MG63 (cell line): ENCODE measurements around the gene PHAX. TPM values are rescaled to one million over a fixed set of nuclear protein-coding genes. Genes with fewer than 3 reads are reported as not detected.
A peak's percentile ranks its signal among the peaks of the same experiment; 100 is the strongest.
"Not testable (repeated sequence)": the region's sequence is repeated elsewhere in the genome, so short reads cannot be mapped to it uniquely, and the experiment has no call there.

Experiments
- DNase-seq: peaks from one replicate; pipeline ENCODE4 v3.0.0-alpha.2; 2020
- H3K27me3 ChIP-seq: fragments of 250-450 bp; sonication (Bioruptor Pico); 2 replicates; pipeline ENCODE4 v1.5.1; 2020; ENCODE audit warnings: mild to moderate bottlenecking, moderate library complexity
- H3K36me3 ChIP-seq: fragments of 250-450 bp; sonication (Bioruptor Pico); 2 replicates; pipeline ENCODE4 v1.5.1; 2020; ENCODE audit warnings: mild to moderate bottlenecking, moderate library complexity
- H3K4me3 ChIP-seq: fragments of 250-450 bp; sonication (Bioruptor Pico); 2 replicates; pipeline ENCODE4 v1.5.1; 2020; ENCODE audit warnings: mild to moderate bottlenecking, moderate library complexity
- H3K9me3 ChIP-seq: fragments of 250-450 bp; sonication (Bioruptor Pico); 2 replicates; pipeline ENCODE4 v1.5.1; 2020; ENCODE audit warnings: mild to moderate bottlenecking, moderate library complexity
- total RNA-seq: library from RNA; depleted of rRNA; stranded (reverse); fragments of >200 nt; shearing (Covaris generic); gene quantifications from 2 replicates; pipeline ENCODE4 v1.2.3, GENCODE V29; 2014; ENCODE audit warnings: low replicate concordance

The PHAX gene
- total RNA-seq, 1 experiment from 2014 or later = 65.1 TPM

GRCh38 chr5:126636956-126637355 is 36.2 kb downstream of the PHAX start:
- Histone ChIP-seq H3K9me3 (no peaks in the 10 kb centered on the region; the same call in 1 of the 2 replicates), H3K36me3 (no peaks in the 10 kb centered on the region), H3K27me3 (peaks cover 4% of the 10 kb centered on the region; the same call in 1 of the 2 replicates), H3K4me3 (no peak overlapping the region)
- DNase-seq = no peak

GRCh38 chr5:126640866-126641265 is 40.1 kb downstream of the PHAX start:
- Histone ChIP-seq H3K9me3 (peaks cover 17% of the 10 kb centered on the region), H3K36me3 (no peaks in the 10 kb centered on the region), H3K4me3 (no peak overlapping the region), H3K27me3 (peaks cover 4% of the 10 kb centered on the region; the same call in 1 of the 2 replicates)
- DNase-seq = no peak

GRCh38 chr5:126641387-126641786 is 40.6 kb downstream of the PHAX start:
- Histone ChIP-seq H3K4me3 (no peak overlapping the region), H3K36me3 (no peaks in the 10 kb centered on the region), H3K27me3 (peaks cover 3% of the 10 kb centered on the region; the same call in 1 of the 2 replicates), H3K9me3 (peaks cover 19% of the 10 kb centered on the region)
- DNase-seq = no peak

- H3K4me3 ChIP-seq = no peak overlapping the region
- H3K9me3 ChIP-seq = peaks cover 20% of the 10 kb centered on the region
- no peak for DNase-seq
- H3K27me3 ChIP-seq = no peaks in the 10 kb centered on the region
- no peaks in the 10 kb centered on the region for H3K36me3 ChIP-seq
Observed at GRCh38 chr5:126645132-126645531, 44.4 kb downstream of the PHAX start.

GRCh38 chr5:126647071-126647470 is 46.3 kb downstream of the PHAX start:
- H3K4me3 ChIP-seq = no peak overlapping the region
- H3K27me3 ChIP-seq = no peaks in the 10 kb centered on the region
- peaks cover 20% of the 10 kb centered on the region for H3K9me3 ChIP-seq
- no peak for DNase-seq
- H3K36me3 ChIP-seq = no peaks in the 10 kb centered on the region

GRCh38 chr5:126648471-126648870 is 47.7 kb downstream of the PHAX start:
- H3K27me3 ChIP-seq = no peaks in the 10 kb centered on the region
- H3K4me3 ChIP-seq = no peak overlapping the region
- DNase-seq = no peak
- peaks cover 20% of the 10 kb centered on the region for H3K9me3 ChIP-seq
- no peaks in the 10 kb centered on the region for H3K36me3 ChIP-seq

- peaks cover 19% of the 10 kb centered on the region for H3K9me3 ChIP-seq
- DNase-seq, H3K36me3 ChIP-seq, H3K27me3 ChIP-seq, H3K4me3 ChIP-seq: not testable (repeated sequence)
Observed at GRCh38 chr5:126649057-126649456, 48.3 kb downstream of the PHAX start.

GRCh38 chr5:126649709-126650108 is 49.0 kb downstream of the PHAX start:
- DNase-seq, H3K36me3 ChIP-seq, H3K27me3 ChIP-seq, H3K4me3 ChIP-seq: not testable (repeated sequence)
- peaks cover 14% of the 10 kb centered on the region for H3K9me3 ChIP-seq

GRCh38 chr5:126650463-126650862 is 49.7 kb downstream of the PHAX start:
- DNase-seq = no peak
- peaks cover 7% of the 10 kb centered on the region for H3K9me3 ChIP-seq

GRCh38 chr5:126651013-126651577 is 50.3 kb downstream of the PHAX start:
- no peaks in the 10 kb centered on the region for H3K36me3 ChIP-seq
- no peak for DNase-seq

More at GRCh38 chr5:126650463-126650862, 49.7 kb downstream of the PHAX start:
- no peak overlapping the region for H3K4me3 ChIP-seq
- no peaks in the 10 kb centered on the region for H3K36me3 ChIP-seq
- no peaks in the 10 kb centered on the region for H3K27me3 ChIP-seq

GRCh38 chr5:126656401-126657007 is 55.8 kb downstream of the PHAX start:
- Histone ChIP-seq H3K9me3 (no peaks in the 10 kb centered on the region), H3K36me3 (no peaks in the 10 kb centered on the region), H3K27me3 (no peaks in the 10 kb centered on the region), H3K4me3 (no peak overlapping the region)
- no peak for DNase-seq

More at GRCh38 chr5:126651013-126651577, 50.3 kb downstream of the PHAX start:
- Histone ChIP-seq H3K9me3 (peaks cover 3% of the 10 kb centered on the region; the same call in 1 of the 2 replicates), H3K4me3 (no peak overlapping the region), H3K27me3 (no peaks in the 10 kb centered on the region)

- Histone ChIP-seq H3K27me3 (no peaks in the 10 kb centered on the region), H3K9me3 (no peaks in the 10 kb centered on the region), H3K4me3 (no peak overlapping the region), H3K36me3 (no peaks in the 10 kb centered on the region)
- DNase-seq = peak; percentile 8
Observed at GRCh38 chr5:126658561-126658960, 57.8 kb downstream of the PHAX start.

GRCh38 chr5:126659805-126660482 is 59.2 kb downstream of the PHAX start:
- Histone ChIP-seq H3K36me3 (no peaks in the 10 kb centered on the region), H3K9me3 (no peaks in the 10 kb centered on the region), H3K4me3 (no peak overlapping the region)

GRCh38 chr5:126664586-126664985 is 63.8 kb downstream of the PHAX start:
- Histone ChIP-seq H3K27me3 (peaks cover 3% of the 10 kb centered on the region; the same call in 1 of the 2 replicates), H3K4me3 (no peak overlapping the region)
- DNase-seq = no peak

More at GRCh38 chr5:126659805-126660482, 59.2 kb downstream of the PHAX start:
- no peak for DNase-seq
- H3K27me3 ChIP-seq = no peaks in the 10 kb centered on the region

GRCh38 chr5:126670109-126670508 is 69.4 kb downstream of the PHAX start:
- H3K4me3 ChIP-seq, H3K36me3 ChIP-seq, H3K27me3 ChIP-seq, DNase-seq: not testable (repeated sequence)
- H3K9me3 ChIP-seq = peaks cover 22% of the 10 kb centered on the region

More at GRCh38 chr5:126664586-126664985, 63.8 kb downstream of the PHAX start:
- no peaks in the 10 kb centered on the region for H3K36me3 ChIP-seq
- peaks cover 8% of the 10 kb centered on the region for H3K9me3 ChIP-seq

GRCh38 chr5:126671681-126672080 is 70.9 kb downstream of the PHAX start:
- H3K9me3 ChIP-seq = peaks cover 20% of the 10 kb centered on the region
- H3K36me3 ChIP-seq, DNase-seq, H3K4me3 ChIP-seq, H3K27me3 ChIP-seq: not testable (repeated sequence)

- Histone ChIP-seq H3K4me3 (no peak overlapping the region), H3K9me3 (peaks cover 20% of the 10 kb centered on the region), H3K27me3 (no peaks in the 10 kb centered on the region), H3K36me3 (no peaks in the 10 kb centered on the region)
- no peak for DNase-seq
Observed at GRCh38 chr5:126673477-126673876, 72.7 kb downstream of the PHAX start.
